Endothelial cell of umbilical vein (primary cell): Measurements from ENCODE around the gene FABP2. TPM values are rescaled to one million over a fixed set of nuclear protein-coding genes. Genes with fewer than 3 reads are reported as not detected.

Source experiments
- BruUV-seq: library from RNA; stranded (reverse); fragments of 400-500 nt; replicated peaks from 2 replicates; lab custom pipeline; 2021; lab: Mats Ljungman, UMichigan
- CTCF ChIA-PET: fragments of 300-600, 350-600 bp; sonication (Branson Sonifier 250); formaldehyde crosslinking; loops from one replicate; lab custom pipeline; 2021; ENCODE audit warnings: antibody characterized with exemption, inconsistent platforms; lab: Charles Lee
- POLR2A ChIA-PET: fragments of 300-600, 350-600 bp; sonication (Branson Sonifier 250); formaldehyde crosslinking; loops from one replicate; lab custom pipeline; 2021; ENCODE audit warnings: antibody characterized with exemption, inconsistent platforms; lab: Charles Lee
- DNase-seq: peaks from one replicate; pipeline ENCODE4 v3.0.0-alpha.2; 2011; ENCODE audit warnings: low read depth, low spot score
- FAIRE-seq: peaks from 2 replicates; lab custom pipeline; 2011; peaks lifted over from hg19 to GRCh38; lab: Jason Lieb, UNC
- H2AFZ ChIP-seq: 2 replicates; pipeline ENCODE4 v1.6.0; 2012; ENCODE audit warnings: low read depth, low read length, control low read depth, inconsistent platforms
- H3K27ac ChIP-seq: 2 replicates; pipeline ENCODE4 v1.5.1; 2011; ENCODE audit warnings: low read depth, mild to moderate bottlenecking, control low read depth, low read length, moderate library complexity; ENCODE audit not compliant: insufficient read depth
- H3K27me3 ChIP-seq, 2 experiments: 2 replicates each; pipeline versions ENCODE4 v1.6.0 to v1.6.1; 2011; ENCODE audit warnings: low read length in 2 of 2, mixed read lengths in 1 of 2; ENCODE audit not compliant: control insufficient read depth in 2 of 2, insufficient read depth in 2 of 2
- H3K36me3 ChIP-seq, 2 experiments: 2 replicates in 1 of 2; 3 replicates in 1 of 2; pipeline ENCODE4 v1.5.1; 2011; ENCODE audit warnings: low read length in 2 of 2, mild to moderate bottlenecking in 1 of 2, moderate library complexity in 1 of 2; ENCODE audit not compliant: control insufficient read depth in 2 of 2, insufficient read depth in 2 of 2; ENCODE audit errors: extremely low read depth in 1 of 2
- H3K4me1 ChIP-seq: 3 replicates; pipeline ENCODE4 v1.5.1; 2011; ENCODE audit warnings: mild to moderate bottlenecking, low read length; ENCODE audit not compliant: control insufficient read depth, insufficient read depth; ENCODE audit errors: extremely low read depth
- H3K4me2 ChIP-seq: 2 replicates; pipeline ENCODE4 v1.6.1; 2011; ENCODE audit warnings: low read length, control low read depth, mixed read lengths; ENCODE audit not compliant: insufficient read depth
- H3K4me3 ChIP-seq, 3 experiments: fragments of 200-600 bp in 1 of 3; sonication (generic), shearing (Covaris generic) in 1 of 3; replicated peaks in 1 of 3; 2 replicates each; pipeline ENCODE4 v1.5.1; 2011 to 2016; ENCODE audit warnings: control low read depth in 3 of 3, low read length in 3 of 3, mild to moderate bottlenecking in 2 of 3, inconsistent platforms in 1 of 3, low read depth in 1 of 3, moderate library complexity in 1 of 3; ENCODE audit not compliant: insufficient read depth in 1 of 3
- H3K79me2 ChIP-seq: 2 replicates; pipeline ENCODE4 v1.6.0; 2012; ENCODE audit warnings: low read length, inconsistent platforms; ENCODE audit not compliant: control insufficient read depth, insufficient read depth
- H3K9ac ChIP-seq: replicated peaks from 2 replicates; pipeline ENCODE3; 2011; ENCODE audit warnings: low read length, control low read depth; ENCODE audit not compliant: insufficient read depth; ENCODE audit errors: extremely low read depth
- H3K9me1 ChIP-seq: replicated peaks from 3 replicates; pipeline ENCODE4 v1.6.0; 2011; ENCODE audit warnings: mild to moderate bottlenecking, low read length; ENCODE audit not compliant: control insufficient read depth, insufficient read depth; ENCODE audit errors: extremely low read depth
- H3K9me3 ChIP-seq: replicated peaks from 2 replicates; pipeline ENCODE4 v1.5.1; 2012; ENCODE audit warnings: low read length, inconsistent platforms; ENCODE audit not compliant: control insufficient read depth, insufficient read depth
- H4K20me1 ChIP-seq: replicated peaks from 2 replicates; pipeline ENCODE3; 2011; ENCODE audit warnings: mild to moderate bottlenecking, low read length; ENCODE audit not compliant: control insufficient read depth, insufficient read depth; ENCODE audit errors: extremely low read depth
- EZH2 ChIP-seq: IDR thresholded peaks from 2 replicates; pipeline ENCODE4 v1.6.1; 2012; ENCODE audit warnings: borderline replicate concordance, low read depth, mild to moderate bottlenecking, moderate library complexity, low read length, inconsistent platforms; ENCODE audit not compliant: severe bottlenecking
- FOS ChIP-seq: IDR thresholded peaks from 2 replicates; pipeline ENCODE4 v1.6.1; 2011; ENCODE audit warnings: mild to moderate bottlenecking, low read length, moderate library complexity, borderline replicate concordance; ENCODE audit not compliant: insufficient read depth
- dilution Hi-C: fragments of 300-500 bp; cut with MboI; formaldehyde crosslinking; loops from one replicate; pipeline ENCODE4 v1.15.0; 2019; ENCODE audit warnings: low sequenced_read_pairs; ENCODE audit not compliant: extremely low pct_ligation_motif_present
- intact Hi-C: fragments of 100-400 bp; cut with micrococcal nuclease; formaldehyde crosslinking; loops from one replicate; pipeline ENCODE4 v1.10.0; 2022
- polyA plus RNA-seq, 4 experiments: library from polyadenylated mRNA; depleted of rRNA in 3 of 4; stranded (reverse) in 3 of 4; unstranded in 1 of 4; fragments of >200 nt; gene quantifications; 2 replicates each; pipeline versions ENCODE4 v1.2.1 to v1.2.3, GENCODE V29; 2011 to 2012; ENCODE audit warnings: missing spikeins in 1 of 4
- total RNA-seq: library from RNA; stranded (reverse); gene quantifications from 2 replicates; pipeline ENCODE4 v1.2.3, GENCODE V29; 2021
- TF ChIP-seq, protein P1 (sequence below), 2 donors: IDR thresholded peaks; 1 replicate in 1 of 2; 2 replicates in 1 of 2; pipeline ENCODE4 v1.5.1; 2011; ENCODE audit warnings: low read length in 2 of 2, mild to moderate bottlenecking in 2 of 2, moderate library complexity in 2 of 2, control low read depth in 1 of 2, inconsistent platforms in 1 of 2, low read depth in 1 of 2; ENCODE audit not compliant: insufficient read depth in 1 of 2; ENCODE audit errors: extremely low read depth in 1 of 2

FABP2 gene
- total and polyA plus RNA-seq, 2 donors (not counting 3 experiments of a cell fraction or from before 2014, with no cell fraction given) = not detected

DNA sequence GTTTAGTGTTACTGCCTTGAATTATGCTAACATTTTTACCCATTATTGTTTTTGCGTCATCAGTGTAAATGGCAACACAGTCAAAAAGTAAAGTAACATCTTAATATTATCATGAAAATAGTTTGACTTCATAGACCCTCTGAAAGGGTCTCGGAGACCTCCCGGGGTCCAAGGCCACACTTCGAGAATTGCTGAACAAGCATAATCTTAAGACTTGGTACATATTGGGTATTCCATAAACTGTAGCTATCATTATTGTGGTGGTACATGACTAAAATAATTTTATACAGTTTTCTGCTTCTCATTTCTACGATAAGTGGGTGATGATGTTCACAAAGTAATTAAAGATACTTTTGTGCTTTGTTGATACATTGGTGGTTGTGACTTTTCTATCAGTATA is 32.6 kb downstream of the FABP2 start:
- BruUV-seq = no TSS peak
- no peak for TF ChIP-seq EZH2
- no peak for TF ChIP-seq FOS
- Histone ChIP-seq H3K9me3 (no peaks in the 10 kb centered on the region), H3K9ac (no peak overlapping the region), H3K36me3 (peaks cover 5 to 9% of the 10 kb centered on the region in 2 experiments), H3K9me1 (no peaks in the 10 kb centered on the region), H3K79me2 (peaks cover 7% of the 10 kb centered on the region), H3K27ac (no peak overlapping the region), H3K27me3 (no peaks in the 10 kb centered on the region), H3K4me2 (no peak overlapping the region), H2AFZ (no peak overlapping the region), H4K20me1 (no peaks in the 10 kb centered on the region), H3K4me1 (peaks cover 18% of the 10 kb centered on the region), H3K4me3 (no peak overlapping the region)
- FAIRE-seq (no peak), DNase-seq (no peak)
- ChIA-PET POLR2A (no interaction called here), CTCF (no interaction called here)
- intact Hi-C loops (loop anchor here (10.0 kb wide), 1 partner anchor 525 kb away; no protein-coding TSS in a partner anchor), dilution Hi-C loops (no loop called here)

DNA sequence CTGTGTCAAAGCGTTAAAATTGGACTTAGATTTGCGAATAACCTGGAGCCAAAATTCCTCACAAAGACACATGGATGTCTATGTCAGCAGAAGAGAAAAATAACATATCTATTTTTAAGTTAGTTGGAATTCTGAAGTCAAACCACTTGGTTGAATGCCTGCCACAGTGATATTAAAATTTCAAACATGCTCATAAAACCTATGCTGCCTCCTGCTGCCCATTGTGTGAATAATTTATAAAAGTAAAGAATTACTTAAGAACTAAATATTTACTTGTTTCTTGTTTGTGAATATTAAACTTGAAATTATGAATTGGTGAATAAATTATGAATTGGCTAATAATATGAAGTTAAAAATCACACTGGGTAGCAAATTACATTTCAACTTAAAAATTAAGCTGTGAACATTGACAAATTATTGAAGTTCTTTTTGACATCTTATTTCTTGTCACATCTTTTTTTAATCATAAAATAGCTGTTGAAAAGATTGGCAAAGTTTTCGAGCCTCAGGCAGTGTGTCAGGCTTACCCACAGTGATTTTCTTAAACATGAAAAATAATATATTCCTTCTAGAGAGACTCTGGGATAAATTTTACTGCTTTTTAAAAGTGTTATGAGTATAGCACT is 35.4 kb downstream of the FABP2 start:
- H3K36me3 ChIP-seq = peaks cover 0 to 2% of the 10 kb centered on the region in 2 experiments
- FAIRE-seq (peak; percentile 50), DNase-seq (peak; percentile 83)
- dilution Hi-C loops = no loop called here
- H3K79me2 ChIP-seq = peaks cover 24% of the 10 kb centered on the region
- H3K4me3 ChIP-seq = no peak overlapping the region
- ChIA-PET POLR2A (no interaction called here), CTCF (interaction anchor here (0.6 to 1.1 kb wide), 10 partner anchors 8 to 305 kb away, joined by 3 to 23 read pairs (median 4); partner anchors contain the start of gene USP53)
- H3K9me1 ChIP-seq = no peaks in the 10 kb centered on the region
- intact Hi-C loops = loop anchor here (1.0 to 10.0 kb wide), 4 partner anchors 199 to 522 kb away; no protein-coding TSS in a partner anchor
- no peak overlapping the region for H3K9ac ChIP-seq
- H3K27me3 ChIP-seq = no peaks in the 10 kb centered on the region
- H3K9me3 ChIP-seq = no peaks in the 10 kb centered on the region
- no peak overlapping the region for H2AFZ ChIP-seq
- no peak overlapping the region for H3K4me2 ChIP-seq
- peaks cover 44% of the 10 kb centered on the region for H3K4me1 ChIP-seq
- no peak for TF ChIP-seq FOS
- TF ChIP-seq, protein P1, sequence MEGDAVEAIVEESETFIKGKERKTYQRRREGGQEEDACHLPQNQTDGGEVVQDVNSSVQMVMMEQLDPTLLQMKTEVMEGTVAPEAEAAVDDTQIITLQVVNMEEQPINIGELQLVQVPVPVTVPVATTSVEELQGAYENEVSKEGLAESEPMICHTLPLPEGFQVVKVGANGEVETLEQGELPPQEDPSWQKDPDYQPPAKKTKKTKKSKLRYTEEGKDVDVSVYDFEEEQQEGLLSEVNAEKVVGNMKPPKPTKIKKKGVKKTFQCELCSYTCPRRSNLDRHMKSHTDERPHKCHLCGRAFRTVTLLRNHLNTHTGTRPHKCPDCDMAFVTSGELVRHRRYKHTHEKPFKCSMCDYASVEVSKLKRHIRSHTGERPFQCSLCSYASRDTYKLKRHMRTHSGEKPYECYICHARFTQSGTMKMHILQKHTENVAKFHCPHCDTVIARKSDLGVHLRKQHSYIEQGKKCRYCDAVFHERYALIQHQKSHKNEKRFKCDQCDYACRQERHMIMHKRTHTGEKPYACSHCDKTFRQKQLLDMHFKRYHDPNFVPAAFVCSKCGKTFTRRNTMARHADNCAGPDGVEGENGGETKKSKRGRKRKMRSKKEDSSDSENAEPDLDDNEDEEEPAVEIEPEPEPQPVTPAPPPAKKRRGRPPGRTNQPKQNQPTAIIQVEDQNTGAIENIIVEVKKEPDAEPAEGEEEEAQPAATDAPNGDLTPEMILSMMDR (IDR thresholded peaks at IDR 0.05; ENCODE audit: extremely low read depth in 1 of 2, insufficient read depth in 1 of 2, low read depth in 1 of 2, low read length in 2 of 2) = peak; percentile 27 to 28
- no peaks in the 10 kb centered on the region for H4K20me1 ChIP-seq
- H3K27ac ChIP-seq = no peak overlapping the region
- no TSS peak for BruUV-seq
